Stimulated activated CD4-positive, alpha-beta T cell treated with anti-CD3 and anti-CD28 coated beads, Interleukin-2, amount 100 ng/mL, for 24 hours (primary cell): ENCODE measurements around the gene CHRD.

Experiments used
- DNase-seq, 2 donors: peaks; one replicate each; pipeline ENCODE4 v3.0.0-alpha.2; 2020

CHRD gene

DNA sequence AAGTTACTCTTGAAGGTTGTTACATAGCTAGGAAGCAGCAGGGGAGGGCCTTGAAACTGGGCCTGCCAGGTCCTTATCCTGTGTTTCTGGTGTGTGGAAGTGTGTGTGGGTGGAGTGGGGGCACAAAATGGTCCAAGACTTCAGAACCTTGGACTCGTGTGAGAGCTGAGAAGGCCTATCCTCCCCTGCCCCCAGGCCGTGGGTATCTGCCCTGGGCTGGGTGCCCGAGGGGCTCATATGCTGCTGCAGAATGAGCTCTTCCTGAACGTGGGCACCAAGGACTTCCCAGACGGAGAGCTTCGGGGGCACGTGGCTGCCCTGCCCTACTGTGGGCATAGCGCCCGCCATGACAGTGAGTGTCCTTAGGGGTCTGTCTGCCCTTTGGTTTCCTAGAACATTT lies 4.5 kb downstream of the CHRD start:
- no peak for DNase-seq

DNA sequence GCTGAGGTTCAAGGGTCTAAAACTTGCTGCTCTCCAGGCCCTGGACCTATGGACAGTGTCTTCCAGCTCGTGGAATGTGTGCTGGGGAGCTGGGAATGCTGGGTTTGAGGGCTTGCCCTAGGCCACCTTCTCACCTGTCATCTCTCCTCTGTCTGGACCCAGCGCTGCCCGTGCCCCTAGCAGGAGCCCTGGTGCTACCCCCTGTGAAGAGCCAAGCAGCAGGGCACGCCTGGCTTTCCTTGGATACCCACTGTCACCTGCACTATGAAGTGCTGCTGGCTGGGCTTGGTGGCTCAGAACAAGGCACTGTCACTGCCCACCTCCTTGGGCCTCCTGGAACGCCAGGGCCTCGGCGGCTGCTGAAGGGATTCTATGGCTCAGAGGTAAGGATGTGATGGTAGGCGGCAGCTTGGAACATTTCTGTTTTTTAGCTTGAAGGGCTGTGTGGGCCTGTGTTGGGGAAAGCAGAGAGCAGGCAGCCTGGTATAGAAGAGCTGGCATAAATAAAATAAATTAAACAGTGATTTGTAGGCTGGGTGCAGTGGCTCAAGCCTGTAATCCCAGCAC lies 5.1 kb downstream of the CHRD start:
- no peak for DNase-seq

GRCh38 chr3:184386047-184386806 lies 6.4 kb downstream of the CHRD start:
- no peak for DNase-seq

GRCh38 chr3:184387174-184387714 lies 7.4 kb downstream of the CHRD start:
- DNase-seq = no peak

DNA sequence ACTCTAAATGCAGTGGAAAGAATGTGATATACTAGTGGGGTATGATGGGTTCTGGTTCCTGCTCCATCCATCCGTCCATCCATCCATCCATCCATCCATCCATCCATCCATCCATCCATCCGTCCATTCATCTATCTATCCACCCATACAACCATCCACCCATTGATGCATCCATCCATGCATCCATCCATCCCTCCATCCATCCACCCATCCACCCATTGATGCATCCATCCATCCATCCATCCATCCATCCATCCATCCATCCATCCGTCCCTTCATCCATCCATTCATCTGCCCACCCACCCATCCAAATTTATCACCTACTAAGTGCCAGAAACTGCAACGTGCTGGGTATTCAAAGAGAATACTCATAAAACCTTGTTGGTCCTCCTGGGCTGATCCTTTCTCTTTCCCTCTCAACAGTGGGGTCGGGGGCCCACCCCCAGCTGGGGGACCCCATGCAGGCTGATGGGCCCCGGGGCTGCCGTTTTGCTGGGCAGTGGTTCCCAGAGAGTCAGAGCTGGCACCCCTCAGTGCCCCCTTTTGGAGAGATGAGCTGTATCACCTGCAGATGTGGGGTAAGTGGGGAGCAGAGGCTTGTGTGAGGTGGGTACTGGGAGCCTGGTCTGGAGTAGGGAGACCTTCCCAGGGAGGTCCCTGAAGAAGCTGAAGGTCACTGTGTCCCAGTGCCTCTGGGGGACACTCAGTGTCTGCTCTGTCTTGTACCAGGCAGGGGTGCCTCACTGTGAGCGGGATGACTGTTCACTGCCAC lies 8.5 kb downstream of the CHRD start:
- no peak for DNase-seq

DNA sequence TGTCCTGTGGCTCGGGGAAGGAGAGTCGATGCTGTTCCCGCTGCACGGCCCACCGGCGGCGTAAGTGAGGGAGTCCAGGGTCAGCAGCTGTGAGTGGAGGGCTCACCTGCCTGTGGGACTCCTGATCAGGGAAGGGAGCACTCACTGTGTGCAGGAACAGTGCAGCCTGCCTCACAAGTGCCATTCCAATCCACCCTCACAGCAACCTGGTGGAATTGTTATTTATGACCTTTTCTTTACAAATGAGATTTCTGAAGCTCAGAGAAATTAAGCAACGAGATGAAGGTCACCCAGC lies 9.0 kb downstream of the CHRD start:
- no peak for DNase-seq

- DNase-seq = no peak
Measured at GRCh38 chr3:184389384-184389783, 9.5 kb downstream of the CHRD start.

DNA sequence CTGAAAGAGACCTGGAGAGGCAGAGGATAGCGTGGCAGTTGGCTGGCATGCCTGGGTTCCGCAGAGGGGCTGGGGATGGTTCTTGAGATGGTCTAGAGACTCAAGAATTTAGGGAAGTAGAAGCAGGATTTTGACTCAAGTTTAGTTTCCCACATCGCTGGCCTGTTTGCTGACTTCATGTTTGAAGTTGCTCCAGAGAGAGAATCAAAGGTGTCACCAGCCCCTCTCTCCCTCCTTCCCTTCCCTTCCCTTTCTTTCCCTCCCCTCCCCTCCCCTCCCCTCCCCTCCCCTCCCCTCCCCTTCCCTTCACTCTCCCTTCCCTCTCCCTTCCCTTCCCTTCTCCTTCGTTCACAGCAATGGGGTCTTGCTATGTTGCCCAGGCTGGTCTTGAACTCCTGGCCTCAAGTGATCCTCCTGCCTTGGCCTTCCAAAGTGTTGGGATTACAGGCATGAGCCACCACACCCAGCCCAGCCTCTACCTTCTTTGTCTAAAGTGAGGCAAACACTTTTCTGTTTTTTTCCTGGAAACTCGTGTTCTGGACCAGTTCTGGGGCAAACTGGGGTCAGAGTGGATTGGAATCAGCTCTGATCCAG lies 10.2 kb downstream of the CHRD start:
- DNase-seq = no peak

GRCh38 chr3:184391266-184391665 lies 11.4 kb downstream of the CHRD start:
- DNase-seq = no peak

DNA sequence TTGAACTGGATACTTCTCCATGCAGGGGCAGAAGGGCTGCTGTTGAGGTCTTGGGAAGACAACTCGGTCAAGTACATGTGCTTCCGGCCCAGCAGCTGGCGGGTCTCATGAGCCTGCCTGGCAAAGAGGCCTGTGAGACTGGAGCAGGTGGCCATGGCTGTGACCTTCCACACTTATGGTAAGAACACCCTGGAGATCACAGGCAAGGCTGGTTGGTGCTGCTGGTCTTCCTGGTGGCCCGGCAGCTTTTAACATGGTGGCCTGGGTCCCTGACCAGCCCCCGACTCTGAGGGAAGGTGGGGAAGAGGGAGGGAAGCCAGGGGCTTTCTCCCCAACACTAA lies 15.4 kb downstream of the CHRD start:
- DNase-seq = no peak

- DNase-seq = no peak
Measured at GRCh38 chr3:184399410-184399809, 19.6 kb downstream of the CHRD start.

- DNase-seq = no peak
Measured at GRCh38 chr3:184405075-184406030, 25.5 kb downstream of the CHRD start.

DNA sequence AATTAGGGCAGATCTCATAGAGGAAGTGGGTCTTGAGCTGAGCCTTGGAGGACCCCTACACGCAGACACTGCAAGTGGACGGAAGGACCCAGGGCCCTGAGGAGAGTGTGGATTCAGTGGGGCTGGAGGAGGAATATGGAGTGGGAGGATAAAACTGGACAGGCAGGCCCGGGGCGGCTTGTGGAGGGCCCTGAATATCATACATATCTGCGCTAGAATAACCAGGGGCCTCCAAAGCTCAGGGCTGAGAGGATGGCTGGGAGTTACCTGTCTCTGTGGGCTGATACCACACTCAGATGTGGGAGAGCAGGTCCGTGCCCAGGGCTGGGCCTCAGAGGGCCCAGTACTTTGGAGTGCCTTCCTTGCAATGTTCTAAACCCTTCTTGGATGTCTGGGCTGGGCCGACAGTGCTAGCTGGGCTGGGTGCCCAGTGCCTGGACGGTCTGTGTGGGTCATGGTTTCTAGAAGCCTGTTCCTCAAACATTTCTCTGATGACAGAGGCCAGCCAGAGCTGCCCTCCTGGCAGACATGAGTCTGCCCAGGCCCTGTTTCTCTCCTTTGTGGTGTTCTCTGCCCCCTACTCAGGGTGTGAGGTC lies 29.6 kb downstream of the CHRD start:
- DNase-seq = no peak

DNA sequence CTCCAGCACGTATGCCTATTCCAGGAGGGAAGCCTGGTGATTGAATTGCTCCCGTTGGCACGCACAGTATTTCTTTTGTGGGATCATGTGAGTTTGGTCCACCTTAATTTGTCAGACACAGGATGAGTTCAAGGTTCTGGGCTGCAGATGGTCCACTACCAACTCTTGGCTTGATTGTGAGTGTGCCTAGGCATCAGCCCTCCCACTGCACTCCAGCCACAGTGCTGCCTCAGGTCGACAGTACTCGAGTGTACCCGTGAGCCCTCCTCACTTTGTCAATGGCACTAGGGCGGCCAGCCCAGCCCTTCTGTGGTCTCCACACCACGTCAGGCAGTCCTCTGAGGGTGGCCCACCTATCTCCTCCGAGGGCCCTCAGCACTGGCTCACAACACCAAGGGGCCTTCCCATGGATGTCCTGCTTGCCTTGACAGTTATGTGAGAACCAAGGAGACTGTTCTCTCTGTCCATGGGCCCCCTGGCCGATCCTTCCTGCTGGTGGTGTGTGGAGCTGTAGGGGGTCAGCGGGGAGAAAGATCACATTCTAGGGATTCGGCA lies 30.2 kb downstream of the CHRD start:
- DNase-seq = no peak

GRCh38 chr3:184414418-184415202 lies 34.8 kb downstream of the CHRD start:
- DNase-seq = no peak

DNA sequence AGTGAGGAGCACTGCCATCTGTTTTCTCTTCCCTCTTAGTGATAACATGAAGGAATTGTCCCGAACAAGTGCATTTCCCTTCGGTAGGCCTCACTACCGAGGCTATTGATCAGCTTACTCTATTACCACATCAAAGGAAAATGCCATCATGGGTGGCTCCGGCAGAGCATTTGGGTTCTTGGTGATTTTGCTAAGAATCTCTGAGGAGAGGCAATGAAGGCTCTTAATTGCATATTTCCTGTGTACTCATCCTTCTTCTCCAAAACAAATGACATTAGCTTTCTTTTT lies 35.3 kb downstream of the CHRD start:
- DNase-seq = no peak

DNA sequence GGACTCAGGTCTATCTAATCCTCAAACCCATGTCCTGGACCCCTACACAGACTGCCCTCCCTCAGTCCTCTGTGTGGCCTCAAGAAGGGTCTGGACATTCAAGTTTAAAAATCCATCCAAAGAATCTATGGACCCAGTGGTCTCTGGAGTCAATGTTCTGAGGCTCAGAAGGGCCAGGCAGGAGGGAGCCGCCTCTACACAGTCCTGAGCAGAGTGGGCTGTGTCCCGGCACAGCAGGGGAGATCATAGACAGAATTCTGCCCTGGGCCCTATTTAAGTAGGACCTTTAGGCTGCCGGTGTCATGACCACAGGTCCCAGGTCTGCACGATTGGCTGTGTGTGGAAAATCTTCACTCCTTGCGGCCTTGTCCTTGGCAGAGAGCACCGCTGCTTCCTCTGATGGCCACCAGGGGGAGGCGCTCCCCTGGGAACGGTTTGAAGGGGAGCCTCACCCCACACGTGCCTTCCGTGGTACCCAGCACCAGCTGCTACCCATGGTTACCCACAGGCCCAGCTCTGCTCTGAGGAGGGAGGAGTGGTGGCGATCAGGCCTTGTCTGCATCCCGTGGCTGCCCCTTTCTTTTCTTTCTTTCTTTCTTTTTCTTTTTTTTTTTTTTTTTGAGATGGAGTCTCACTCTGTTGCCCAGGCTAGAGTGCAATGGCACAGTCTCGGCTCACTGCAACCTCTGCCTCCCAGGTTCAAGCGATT lies 37.9 kb downstream of the CHRD start:
- DNase-seq = peak; percentile 74 to 76

- no peak for DNase-seq
Measured at GRCh38 chr3:184419171-184419570, 39.3 kb downstream of the CHRD start.

DNA sequence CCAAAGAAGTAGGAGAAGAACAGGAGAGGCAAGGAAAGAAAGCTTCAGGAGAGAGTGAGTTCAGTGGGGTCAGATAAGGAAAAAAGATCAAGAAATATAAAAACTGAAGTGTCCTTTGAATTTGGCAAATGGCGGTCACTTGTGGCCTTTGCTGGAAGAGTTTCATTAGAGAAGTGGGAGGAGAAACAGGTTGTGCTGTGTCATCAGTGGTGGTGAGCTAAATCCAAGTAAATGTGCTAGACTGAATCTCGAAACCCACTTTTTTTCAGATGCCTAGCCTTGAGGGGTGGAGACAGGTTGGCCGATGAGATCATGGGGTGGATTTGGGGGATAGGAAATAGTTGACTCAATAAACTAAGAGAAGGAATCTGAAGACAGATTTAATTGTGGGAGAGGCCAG lies 43.7 kb downstream of the CHRD start:
- DNase-seq = no peak

DNA sequence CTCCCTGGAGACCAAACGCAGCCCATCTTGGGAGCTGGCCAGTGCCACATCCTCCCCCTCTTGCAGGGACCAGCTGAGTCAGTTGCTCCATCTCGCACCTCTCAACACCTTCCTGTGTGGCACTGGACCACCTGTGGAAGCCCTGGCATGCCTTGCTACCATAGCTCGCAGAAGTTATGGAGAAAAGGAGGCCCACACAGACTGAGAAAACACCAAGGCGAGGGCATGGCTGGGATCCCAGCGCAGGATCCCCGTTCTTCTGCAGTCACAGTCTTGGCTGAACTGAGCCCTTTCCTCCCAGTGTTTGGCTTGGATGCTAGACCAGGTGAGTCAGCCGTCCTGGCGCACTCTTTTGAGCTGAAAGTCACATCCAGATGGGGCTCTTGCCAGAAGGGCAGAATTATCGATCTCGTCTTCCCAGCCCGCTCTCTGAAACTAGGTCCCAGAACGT lies 46.9 kb downstream of the CHRD start:
- DNase-seq = no peak
